Measurements from ENCODE around the gene SLC4A1AP.

The SLC4A1AP gene

GRCh38 chr2:27716301-27717069, 52.8 kb downstream of the SLC4A1AP start:
- TF ChIP-seq POLR2AphosphoS5 (IDR thresholded peaks at IDR 0.05; ENCODE audit: low read depth, low read length) (no peak), POLR2A (IDR thresholded peaks at IDR 0.05; ENCODE audit: low read depth, low read length) (no peak), TAF1 (IDR thresholded peaks at IDR 0.05; ENCODE audit: borderline replicate concordance, low read depth, low read length) (no peak)
- DNase-seq (ENCODE audit: insufficient read length) (no peak), FAIRE-seq (no peak)

- no peak for DNase-seq (ENCODE audit: insufficient read length)
- no peak for FAIRE-seq
- TF ChIP-seq TAF1 (IDR thresholded peaks at IDR 0.05; ENCODE audit: borderline replicate concordance, low read depth, low read length) (no peak), POLR2AphosphoS5 (IDR thresholded peaks at IDR 0.05; ENCODE audit: low read depth, low read length) (no peak), POLR2A (IDR thresholded peaks at IDR 0.05; ENCODE audit: low read depth, low read length) (no peak)
These were observed 53.5 kb downstream of the SLC4A1AP start for GRCh38 chr2:27717070-27717795.

- FAIRE-seq (no peak), DNase-seq (ENCODE audit: insufficient read length) (no peak)
- TF ChIP-seq POLR2AphosphoS5 (IDR thresholded peaks at IDR 0.05; ENCODE audit: low read depth, low read length) = no peak
- no peak for TF ChIP-seq POLR2A (IDR thresholded peaks at IDR 0.05; ENCODE audit: low read depth, low read length)
- no peak for TF ChIP-seq TAF1 (IDR thresholded peaks at IDR 0.05; ENCODE audit: borderline replicate concordance, low read depth, low read length)
These were observed 56.4 kb downstream of the SLC4A1AP start for GRCh38 chr2:27720004-27720551.

- FAIRE-seq (no peak), DNase-seq (ENCODE audit: insufficient read length) (no peak)
- TF ChIP-seq POLR2A (IDR thresholded peaks at IDR 0.05; ENCODE audit: low read depth, low read length) (no peak), TAF1 (IDR thresholded peaks at IDR 0.05; ENCODE audit: borderline replicate concordance, low read depth, low read length) (no peak), POLR2AphosphoS5 (IDR thresholded peaks at IDR 0.05; ENCODE audit: low read depth, low read length) (no peak)
These were observed 57.6 kb downstream of the SLC4A1AP start for GRCh38 chr2:27721335-27721734.

- FAIRE-seq (no peak), DNase-seq (ENCODE audit: insufficient read length) (no peak)
- TF ChIP-seq POLR2AphosphoS5 (IDR thresholded peaks at IDR 0.05; ENCODE audit: low read depth, low read length) (no peak), TAF1 (IDR thresholded peaks at IDR 0.05; ENCODE audit: borderline replicate concordance, low read depth, low read length) (no peak), POLR2A (IDR thresholded peaks at IDR 0.05; ENCODE audit: low read depth, low read length) (no peak)
These were observed 58.3 kb downstream of the SLC4A1AP start for GRCh38 chr2:27721884-27722485.

- FAIRE-seq (no peak), DNase-seq (ENCODE audit: insufficient read length) (no peak)
- no peak for TF ChIP-seq POLR2A (IDR thresholded peaks at IDR 0.05; ENCODE audit: low read depth, low read length)
- TF ChIP-seq POLR2AphosphoS5 (IDR thresholded peaks at IDR 0.05; ENCODE audit: low read depth, low read length) = no peak
- TF ChIP-seq TAF1 (IDR thresholded peaks at IDR 0.05; ENCODE audit: borderline replicate concordance, low read depth, low read length) = no peak
These were observed 59.9 kb downstream of the SLC4A1AP start for GRCh38 chr2:27723372-27724144.

GRCh38 chr2:27724191-27724590, 60.5 kb downstream of the SLC4A1AP start:
- no peak for FAIRE-seq
- no peak for DNase-seq (ENCODE audit: insufficient read length)
- TF ChIP-seq POLR2AphosphoS5 (IDR thresholded peaks at IDR 0.05; ENCODE audit: low read depth, low read length) (no peak), TAF1 (IDR thresholded peaks at IDR 0.05; ENCODE audit: borderline replicate concordance, low read depth, low read length) (no peak), POLR2A (IDR thresholded peaks at IDR 0.05; ENCODE audit: low read depth, low read length) (no peak)

- FAIRE-seq (no peak), DNase-seq (ENCODE audit: insufficient read length) (no peak)
- no peak for TF ChIP-seq POLR2AphosphoS5 (IDR thresholded peaks at IDR 0.05; ENCODE audit: low read depth, low read length)
- TF ChIP-seq POLR2A (IDR thresholded peaks at IDR 0.05; ENCODE audit: low read depth, low read length) = no peak
- no peak for TF ChIP-seq TAF1 (IDR thresholded peaks at IDR 0.05; ENCODE audit: borderline replicate concordance, low read depth, low read length)
These were observed 61.4 kb downstream of the SLC4A1AP start for GRCh38 chr2:27724905-27725701.

GRCh38 chr2:27727257-27727656, 63.6 kb downstream of the SLC4A1AP start:
- TF ChIP-seq TAF1 (IDR thresholded peaks at IDR 0.05; ENCODE audit: borderline replicate concordance, low read depth, low read length) = no peak
- TF ChIP-seq POLR2AphosphoS5 (IDR thresholded peaks at IDR 0.05; ENCODE audit: low read depth, low read length) = no peak
- no peak for TF ChIP-seq POLR2A (IDR thresholded peaks at IDR 0.05; ENCODE audit: low read depth, low read length)
- no peak for DNase-seq (ENCODE audit: insufficient read length)
- no peak for FAIRE-seq

Measured in GM12892 (cell line).